SK-N-SH treated with all-trans-retinoic acid at 6 μM for 48 hours (cell line): Measurements from ENCODE around the gene HNRNPUL1.
A peak's percentile ranks its signal among the peaks of the same experiment; 100 is the strongest.

Source experiments
- ATAC-seq: fragments of 200-7000 bp; cut with Tn5 transposase; 3 replicates; pipeline ENCODE4 v1.9.1; 2020; ENCODE audit warnings: mild to moderate bottlenecking, moderate library complexity
- ARNTL ChIP-seq: fragments of 450-650 bp; formaldehyde crosslinking; IDR thresholded peaks from 2 replicates; pipeline ENCODE4 v1.5.0; 2020; ENCODE audit warnings: low read depth, mild to moderate bottlenecking, moderate library complexity, borderline replicate concordance
- BACH2 ChIP-seq: fragments of 250-450 bp; sonication (Bioruptor Pico); IDR thresholded peaks from 2 replicates; pipeline ENCODE4 v1.9.0; 2021; ENCODE audit warnings: mild to moderate bottlenecking, borderline replicate concordance
- CREB5 ChIP-seq: fragments of 250-450 bp; sonication (Bioruptor Pico); IDR thresholded peaks from 2 replicates; pipeline ENCODE4 v1.5.1; 2020; ENCODE audit warnings: low read depth, mild to moderate bottlenecking, moderate library complexity
- CSDC2 ChIP-seq: fragments of 250-450 bp; sonication (Bioruptor Pico); IDR thresholded peaks from 2 replicates; pipeline ENCODE4 v1.5.0; 2020; ENCODE audit warnings: mild to moderate bottlenecking, moderate library complexity
- CSRNP3 ChIP-seq: fragments of 250-450 bp; sonication (Bioruptor Pico); IDR thresholded peaks from 2 replicates; pipeline ENCODE4 v1.5.1; 2021; ENCODE audit warnings: mild to moderate bottlenecking, moderate library complexity
- ESRRG ChIP-seq: fragments of 250-450 bp; sonication (Bioruptor Pico); IDR thresholded peaks from 2 replicates; pipeline ENCODE4 v1.6.1; 2021; ENCODE audit warnings: mild to moderate bottlenecking
- GLIS3 ChIP-seq: fragments of 250-450 bp; sonication (Bioruptor Pico); IDR thresholded peaks from 2 replicates; pipeline ENCODE4 v1.5.0; 2020; ENCODE audit warnings: mild to moderate bottlenecking, moderate library complexity
- ISL1 ChIP-seq: fragments of 250-450 bp; sonication (Bioruptor Pico); IDR thresholded peaks from 2 replicates; pipeline ENCODE4 v2.1.2; 2022; ENCODE audit warnings: mild to moderate bottlenecking, moderate library complexity
- OSR1 ChIP-seq: fragments of 250-450 bp; sonication (Bioruptor Pico); IDR thresholded peaks from 2 replicates; pipeline ENCODE4 v1.8.0; 2022; ENCODE audit warnings: moderate library complexity, mild to moderate bottlenecking, inconsistent platforms
- PATZ1 ChIP-seq: fragments of 250-450 bp; sonication (Bioruptor Pico); IDR thresholded peaks from 2 replicates; pipeline ENCODE4 v1.8.0; 2020; ENCODE audit warnings: mild to moderate bottlenecking, moderate library complexity, borderline replicate concordance
- PPARA ChIP-seq: fragments of 250-450 bp; sonication (Bioruptor Pico); IDR thresholded peaks from 2 replicates; pipeline ENCODE4 v1.5.0; 2020; ENCODE audit warnings: mild to moderate bottlenecking, borderline replicate concordance
- RARB ChIP-seq: fragments of 250-450 bp; sonication (Bioruptor Pico); IDR thresholded peaks from 2 replicates; pipeline ENCODE4 v1.8.0; 2021; ENCODE audit warnings: mild to moderate bottlenecking, moderate library complexity
- SNAI2 ChIP-seq: fragments of 250-450 bp; sonication (Bioruptor Pico); IDR thresholded peaks from 2 replicates; pipeline ENCODE4 v1.5.0; 2020; ENCODE audit warnings: mild to moderate bottlenecking, moderate library complexity
- TOX ChIP-seq: fragments of 250-450 bp; sonication (Bioruptor Pico); IDR thresholded peaks from 2 replicates; pipeline ENCODE4 v1.8.0; 2021; ENCODE audit warnings: mild to moderate bottlenecking, moderate library complexity, borderline replicate concordance
- TSHZ2 ChIP-seq: fragments of 250-450 bp; sonication (Bioruptor Pico); IDR thresholded peaks from 2 replicates; pipeline ENCODE4 v1.5.0; 2020; ENCODE audit warnings: mild to moderate bottlenecking, moderate library complexity
- ZC3H10 ChIP-seq: fragments of 250-450 bp; sonication (Bioruptor Pico); IDR thresholded peaks from 2 replicates; pipeline ENCODE4 v1.5.1; 2021; ENCODE audit warnings: mild to moderate bottlenecking, moderate library complexity
- ZFP3 ChIP-seq: fragments of 250-450 bp; sonication (Bioruptor Pico); IDR thresholded peaks from 2 replicates; pipeline ENCODE4 v1.5.0; 2020; ENCODE audit warnings: mild to moderate bottlenecking, moderate library complexity
- ZFP30 ChIP-seq: fragments of 450-650 bp; formaldehyde crosslinking; IDR thresholded peaks from 2 replicates; pipeline ENCODE4 v1.5.0; 2022; ENCODE audit warnings: mild to moderate bottlenecking, moderate library complexity
- ZNF565 ChIP-seq: fragments of 450-650 bp; formaldehyde crosslinking; conservative IDR thresholded peaks from 2 replicates; pipeline ENCODE4 v1.5.0; 2020; ENCODE audit warnings: low read depth, mild to moderate bottlenecking, moderate library complexity
- ZNF70 ChIP-seq: fragments of 450-650 bp; formaldehyde crosslinking; IDR thresholded peaks from 2 replicates; pipeline ENCODE4 v1.5.0; 2020; ENCODE audit warnings: mild to moderate bottlenecking, moderate library complexity

HNRNPUL1 gene

GRCh38 chr19:41324921-41325639 is 60.9 kb downstream of the HNRNPUL1 start:
- no peak for TF ChIP-seq ZC3H10
- TF ChIP-seq ESRRG (CRISPR knock-in tag): no peak
- TF ChIP-seq BACH2 (CRISPR knock-in tag): no peak
- TF ChIP-seq PATZ1: no peak; the same call in 1 of the 2 replicates
- no peak for TF ChIP-seq ZFP3 (CRISPR knock-in tag)
- no peak for TF ChIP-seq OSR1 (CRISPR knock-in tag)
- TF ChIP-seq CSDC2 (CRISPR knock-in tag): no peak
- TF ChIP-seq GLIS3 (CRISPR knock-in tag): no peak; the same call in 1 of the 2 replicates
- TF ChIP-seq RARB (CRISPR knock-in tag): no peak
- no peak for TF ChIP-seq ISL1 (CRISPR knock-in tag)
- TF ChIP-seq TSHZ2: no peak
- TF ChIP-seq SNAI2 (CRISPR knock-in tag): no peak
- TF ChIP-seq ZNF70: no peak
- TF ChIP-seq ZNF565 (CRISPR knock-in tag): no peak
- no peak for TF ChIP-seq PPARA (CRISPR knock-in tag)
- peak; percentile 36 for ATAC-seq

GRCh38 chr19:41325640-41325946 is 61.4 kb downstream of the HNRNPUL1 start:
- peak; percentile 0; the same call in 2 of the 3 replicates for ATAC-seq
- no peak for TF ChIP-seq ARNTL (CRISPR knock-in tag)
- TF ChIP-seq TOX: no peak
- no peak for TF ChIP-seq ZNF565 (CRISPR knock-in tag)
- no peak for TF ChIP-seq ISL1 (CRISPR knock-in tag)
- TF ChIP-seq CSRNP3 (CRISPR knock-in tag): no peak
- no peak for TF ChIP-seq OSR1 (CRISPR knock-in tag)
- no peak for TF ChIP-seq TSHZ2
- TF ChIP-seq SNAI2 (CRISPR knock-in tag): no peak
- TF ChIP-seq GLIS3 (CRISPR knock-in tag): no peak
- TF ChIP-seq ZFP30 (CRISPR knock-in tag): no peak
- no peak for TF ChIP-seq ZNF70
- no peak for TF ChIP-seq PPARA (CRISPR knock-in tag)
- TF ChIP-seq CREB5: no peak
- TF ChIP-seq ESRRG (CRISPR knock-in tag): no peak
- TF ChIP-seq BACH2 (CRISPR knock-in tag): no peak
